Neuronal stem cell (in vitro differentiated cells): ENCODE measurements around the gene GLOD4.

Experiments used
- DNase-seq: peaks from one replicate; pipeline ENCODE4 v3.0.0-alpha.2; 2013; ENCODE audit warnings: low spot score
- H2AFZ ChIP-seq: one replicate; pipeline ENCODE4 v1.6.1; 2013; ENCODE audit warnings: mild to moderate bottlenecking, low read length, inconsistent platforms
- H2AK5ac ChIP-seq: 2 replicates; pipeline ENCODE4 v1.6.1; 2013; ENCODE audit warnings: low read depth, mild to moderate bottlenecking, inconsistent platforms, low read length, moderate library complexity, mixed read lengths
- H2BK120ac ChIP-seq: 2 replicates; pipeline ENCODE4 v1.6.1; 2013; ENCODE audit warnings: low read depth, mild to moderate bottlenecking, inconsistent platforms, low read length, moderate library complexity, mixed read lengths
- H2BK12ac ChIP-seq: one replicate; pipeline ENCODE4 v1.6.1; 2013; ENCODE audit warnings: low read length, inconsistent platforms
- H2BK15ac ChIP-seq: 2 replicates; pipeline ENCODE4 v1.6.1; 2013; ENCODE audit warnings: mild to moderate bottlenecking, low read length, inconsistent platforms, mixed read lengths
- H2BK5ac ChIP-seq: one replicate; pipeline ENCODE4 v1.6.1; 2013; ENCODE audit warnings: inconsistent platforms, mild to moderate bottlenecking, low read length, moderate library complexity
- H3K14ac ChIP-seq: one replicate; pipeline ENCODE4 v1.6.1; 2013; ENCODE audit warnings: low read length, inconsistent platforms
- H3K18ac ChIP-seq: 2 replicates; pipeline ENCODE4 v1.6.1; 2013; ENCODE audit warnings: low read length, inconsistent platforms
- H3K23ac ChIP-seq: 2 replicates; pipeline ENCODE4 v1.6.1; 2013; ENCODE audit warnings: low read depth, mild to moderate bottlenecking, mixed read lengths, low read length, inconsistent platforms; ENCODE audit not compliant: poor library complexity
- H3K27ac ChIP-seq: replicated peaks from 3 replicates; pipeline ENCODE4 v1.5.1; 2013; ENCODE audit warnings: low read length, inconsistent platforms
- H3K27me3 ChIP-seq, 3 experiments: 2 replicates each; pipeline ENCODE4 v1.6.1; 2013; ENCODE audit warnings: low read length in 3 of 3, mild to moderate bottlenecking in 2 of 3, inconsistent platforms in 1 of 3, low read depth in 1 of 3, mixed read lengths in 1 of 3, moderate library complexity in 1 of 3; ENCODE audit not compliant: control insufficient read depth in 3 of 3, insufficient read depth in 3 of 3
- H3K36me3 ChIP-seq, 2 donors: replicated peaks in 1 of 2; 2 replicates each; pipeline ENCODE4 v1.6.1; 2013; ENCODE audit warnings: low read length in 2 of 2; ENCODE audit not compliant: control insufficient read depth in 2 of 2, insufficient read depth in 2 of 2
- H3K4ac ChIP-seq: 2 replicates; pipeline ENCODE4 v1.6.1; 2013; ENCODE audit warnings: inconsistent platforms, mild to moderate bottlenecking, low read length, moderate library complexity
- H3K4me1 ChIP-seq, 2 donors: 1 replicate in 1 of 2; 2 replicates in 1 of 2; pipeline ENCODE4 v1.6.1; 2013; ENCODE audit warnings: low read length in 2 of 2, low read depth in 1 of 2; ENCODE audit not compliant: control insufficient read depth in 2 of 2, insufficient read depth in 1 of 2
- H3K4me2 ChIP-seq: one replicate; pipeline ENCODE4 v1.6.1; 2013; ENCODE audit warnings: mild to moderate bottlenecking, low read length, inconsistent platforms; ENCODE audit not compliant: insufficient read depth, poor library complexity, severe bottlenecking
- H3K4me3 ChIP-seq, 2 donors: 2 replicates each; pipeline ENCODE4 v1.5.1; 2013; ENCODE audit warnings: low read length in 2 of 2, mild to moderate bottlenecking in 2 of 2, inconsistent platforms in 1 of 2, moderate library complexity in 1 of 2
- H3K79me1 ChIP-seq: one replicate; pipeline ENCODE4 v1.6.1; 2013; ENCODE audit warnings: low read depth, mild to moderate bottlenecking, inconsistent platforms, low read length, moderate library complexity
- H3K9ac ChIP-seq: one replicate; pipeline ENCODE4 v1.6.1; 2013; ENCODE audit warnings: mild to moderate bottlenecking, low read depth, low read length, inconsistent platforms; ENCODE audit not compliant: poor library complexity
- H3K9me3 ChIP-seq, 2 donors: replicated peaks in 1 of 2; 2 replicates each; pipeline versions ENCODE3 to v1.6.1; 2013; ENCODE audit warnings: low read length in 2 of 2, mild to moderate bottlenecking in 2 of 2, inconsistent platforms in 1 of 2, low read depth in 1 of 2, mixed read lengths in 1 of 2, moderate library complexity in 1 of 2; ENCODE audit not compliant: control insufficient read depth in 2 of 2, insufficient read depth in 1 of 2
- H4K8ac ChIP-seq: one replicate; pipeline ENCODE4 v1.6.1; 2013; ENCODE audit warnings: low read depth, mild to moderate bottlenecking, inconsistent platforms, low read length, moderate library complexity
- H4K91ac ChIP-seq: one replicate; pipeline ENCODE4 v1.6.1; 2013; ENCODE audit warnings: low read length, low read depth, mild to moderate bottlenecking, inconsistent platforms; ENCODE audit not compliant: poor library complexity
- WGBS, 2 donors: extraction: QIAGEN DNeasy Blood & Tissue Kit; methylation state at CpG; one replicate each; pipeline ENCODE4 v1.1.7; 2013; ENCODE audit warnings: missing lambda C conversion rate in 2 of 2, mixed read lengths in 1 of 2; ENCODE audit not compliant: insufficient read length in 2 of 2, insufficient replicate concordance in 1 of 2; ENCODE audit errors: extremely low coverage in 2 of 2; 5-methylcytosine and 5-hydroxymethylcytosine counted together

The GLOD4 gene

GRCh38 chr17:799261-799660 lies 17.2 kb upstream of the GLOD4 start:
- Histone ChIP-seq H3K36me3 (peaks cover 35 to 76% of the 10 kb centered on the region in 2 donors), H4K91ac (no peak overlapping the region), H3K9me3 (no peaks in the 10 kb centered on the region), H3K23ac (no peak overlapping the region), H2BK12ac (no peak overlapping the region), H3K18ac (no peak overlapping the region), H3K27ac (no peak overlapping the region), H3K9ac (no peak overlapping the region), H2AFZ (no peak overlapping the region), H2AK5ac (peak overlapping the region; percentile 6), H2BK120ac (no peak overlapping the region), H3K4me2 (no peak overlapping the region), H3K4ac (no peak overlapping the region), H3K4me3 (no peak overlapping the region), H4K8ac (no peak overlapping the region), H3K27me3 (no peaks in the 10 kb centered on the region), H3K79me1 (peaks cover 4% of the 10 kb centered on the region), H3K4me1 (peaks cover 16 to 22% of the 10 kb centered on the region in 2 donors), H2BK15ac (no peak overlapping the region), H3K14ac (no peak overlapping the region), H2BK5ac (no peak overlapping the region)
- DNase-seq: no peak
- WGBS, 2 donors: no CpG with 5 or more reads among the region's 11 CpGs

DNA sequence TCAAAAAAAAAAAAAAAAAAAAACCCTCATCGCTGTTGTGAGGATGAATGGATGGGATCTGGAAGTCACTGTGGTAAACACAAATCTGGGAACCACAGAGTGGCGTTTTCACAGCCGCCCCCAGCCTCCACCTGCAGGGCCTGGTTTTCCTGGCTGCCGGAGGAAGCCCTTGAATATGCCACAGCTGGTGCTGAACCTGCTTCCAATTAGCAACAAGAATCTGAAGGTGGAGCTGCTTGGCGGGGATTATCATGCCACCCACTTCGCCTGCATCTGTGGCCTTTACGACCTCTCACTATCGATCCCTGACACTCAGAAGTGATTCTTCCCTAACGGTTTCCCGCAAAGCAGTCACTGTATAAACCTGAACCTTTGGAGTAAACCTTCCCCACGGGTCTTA lies 16.2 kb upstream of the GLOD4 start:
- Histone ChIP-seq H3K4me3 (no peak overlapping the region), H2BK5ac (no peak overlapping the region), H3K9ac (no peak overlapping the region), H2AK5ac (no peak overlapping the region), H3K27me3 (no peaks in the 10 kb centered on the region), H2BK12ac (no peak overlapping the region), H3K4me1 (peaks cover 7 to 18% of the 10 kb centered on the region in 2 donors), H3K36me3 (peaks cover 31 to 79% of the 10 kb centered on the region in 2 donors), H3K23ac (peak overlapping the region; percentile 48), H3K4me2 (no peak overlapping the region), H4K8ac (no peak overlapping the region), H3K14ac (no peak overlapping the region), H3K4ac (no peak overlapping the region), H3K18ac (peak overlapping the region; percentile 30), H4K91ac (no peak overlapping the region), H2BK120ac (no peak overlapping the region), H3K9me3 (no peaks in the 10 kb centered on the region), H3K27ac (no peak overlapping the region), H3K79me1 (peaks cover 4% of the 10 kb centered on the region), H2AFZ (no peak overlapping the region), H2BK15ac (no peak overlapping the region)
- no CpG with 5 or more reads among the region's 11 CpGs for WGBS, 2 donors
- no peak for DNase-seq

- WGBS, 2 donors: no CpG with 5 or more reads among the region's 22 CpGs
- no peak overlapping the region for H3K4me3 ChIP-seq
- H2BK120ac ChIP-seq: no peak overlapping the region
- no peak overlapping the region for H3K4ac ChIP-seq
- H3K36me3 ChIP-seq: peaks cover 28 to 76% of the 10 kb centered on the region in 2 donors
- no peak overlapping the region for H2AFZ ChIP-seq
- no peak overlapping the region for H4K8ac ChIP-seq
- H3K4me1 ChIP-seq: peaks cover 7 to 12% of the 10 kb centered on the region in 2 donors
- no peak overlapping the region for H2BK5ac ChIP-seq
- H3K79me1 ChIP-seq: peaks cover 4% of the 10 kb centered on the region
- H3K9ac ChIP-seq: peak overlapping the region; percentile 55
- no peaks in the 10 kb centered on the region for H3K9me3 ChIP-seq
- H2AK5ac ChIP-seq: no peak overlapping the region
- H3K4me2 ChIP-seq: no peak overlapping the region
- peak overlapping the region; percentile 43 for H2BK12ac ChIP-seq
- no peak overlapping the region for H3K27ac ChIP-seq
- H4K91ac ChIP-seq: no peak overlapping the region
- no peak overlapping the region for H3K18ac ChIP-seq
- no peak overlapping the region for H3K14ac ChIP-seq
- H2BK15ac ChIP-seq: no peak overlapping the region
- no peak for DNase-seq
- no peak overlapping the region for H3K23ac ChIP-seq
- H3K27me3 ChIP-seq: no peaks in the 10 kb centered on the region
These were observed 15.3 kb upstream of the GLOD4 start for GRCh38 chr17:797236-797840.

DNA sequence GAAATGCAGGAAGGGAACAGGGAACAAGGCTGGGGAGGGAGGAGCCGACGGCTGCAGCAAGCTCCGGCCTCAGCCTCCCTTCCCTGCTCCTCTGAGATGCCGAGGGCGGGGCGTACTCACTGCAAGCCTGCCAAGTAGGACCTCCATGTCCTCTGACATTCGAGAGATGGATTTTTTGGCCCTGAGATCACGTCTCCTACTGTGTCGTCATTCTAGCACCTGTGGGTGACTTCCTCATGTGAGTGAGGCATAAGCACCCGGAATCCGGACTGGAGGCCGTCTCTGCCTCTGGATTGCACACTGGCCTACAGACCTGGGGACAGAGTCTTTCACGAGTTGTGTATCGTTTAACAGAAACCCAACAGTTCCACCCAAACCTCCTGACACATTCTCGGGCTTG lies 14.5 kb upstream of the GLOD4 start:
- no peak for DNase-seq
- H4K91ac ChIP-seq: no peak overlapping the region
- H3K9ac ChIP-seq: no peak overlapping the region
- no peak overlapping the region for H2AFZ ChIP-seq
- H3K79me1 ChIP-seq: peaks cover 4% of the 10 kb centered on the region
- no peak overlapping the region for H2AK5ac ChIP-seq
- no peak overlapping the region for H2BK5ac ChIP-seq
- no peak overlapping the region for H2BK120ac ChIP-seq
- H2BK12ac ChIP-seq: peak overlapping the region; percentile 31
- peaks cover 33 to 76% of the 10 kb centered on the region in 2 donors for H3K36me3 ChIP-seq
- no peak overlapping the region for H3K18ac ChIP-seq
- no CpG with 5 or more reads among the region's 15 CpGs for WGBS, 2 donors
- H3K27me3 ChIP-seq: no peaks in the 10 kb centered on the region
- no peak overlapping the region for H3K23ac ChIP-seq
- no peaks in the 10 kb centered on the region for H3K9me3 ChIP-seq
- H3K14ac ChIP-seq: no peak overlapping the region
- H4K8ac ChIP-seq: no peak overlapping the region
- H3K4me3 ChIP-seq: no peak overlapping the region
- H3K27ac ChIP-seq: no peak overlapping the region
- no peak overlapping the region for H3K4me2 ChIP-seq
- H3K4me1 ChIP-seq: peaks cover 7 to 12% of the 10 kb centered on the region in 2 donors
- peak overlapping the region; percentile 71 for H3K4ac ChIP-seq
- no peak overlapping the region for H2BK15ac ChIP-seq
